Liver (tissue), 9 donors: ENCODE measurements around the gene PARM1. TPM values are rescaled to one million over a fixed set of nuclear protein-coding genes. Genes with fewer than 3 reads are reported as not detected.

ENCODE experiments used
- DNase-seq: peaks from one replicate; pipeline ENCODE4 v3.0.0-alpha.2; 2017; ENCODE audit warnings: low spot score
- H3K27ac ChIP-seq, 2 donors: one replicate each; pipeline ENCODE4 v1.7.0; 2013; ENCODE audit warnings: inconsistent platforms in 2 of 2, low read length in 2 of 2, control low read depth in 1 of 2, low read depth in 1 of 2, mild to moderate bottlenecking in 1 of 2
- H3K27me3 ChIP-seq, 4 donors: one replicate each; pipeline versions ENCODE4 v1.6.1 to v1.7.0; 2013; ENCODE audit warnings: low read length in 3 of 4, inconsistent platforms in 1 of 4, mild to moderate bottlenecking in 1 of 4, moderate library complexity in 1 of 4; ENCODE audit not compliant: control insufficient read depth in 4 of 4, insufficient read depth in 4 of 4
- H3K36me3 ChIP-seq, 4 donors: one replicate each; pipeline versions ENCODE4 v1.6.1 to v1.7.0; 2013; ENCODE audit warnings: low read length in 3 of 4, mild to moderate bottlenecking in 3 of 4, low read depth in 1 of 4, moderate library complexity in 1 of 4; ENCODE audit not compliant: control insufficient read depth in 4 of 4, insufficient read depth in 3 of 4
- H3K4me1 ChIP-seq, 4 donors: one replicate each; pipeline versions ENCODE4 v1.6.1 to v1.7.0; 2013; ENCODE audit warnings: low read length in 3 of 4, mild to moderate bottlenecking in 3 of 4, moderate library complexity in 1 of 4; ENCODE audit not compliant: control insufficient read depth in 4 of 4, insufficient read depth in 4 of 4
- H3K4me3 ChIP-seq, 3 donors: one replicate each; pipeline versions ENCODE4 v1.6.1 to v1.7.0; 2013; ENCODE audit warnings: low read length in 3 of 3, control low read depth in 1 of 3, low read depth in 1 of 3, mild to moderate bottlenecking in 1 of 3
- H3K9ac ChIP-seq, 2 donors: one replicate each; pipeline ENCODE4 v1.7.0; 2013; ENCODE audit warnings: low read length in 2 of 2, mild to moderate bottlenecking in 2 of 2, moderate library complexity in 2 of 2, control low read depth in 1 of 2, low read depth in 1 of 2
- H3K9me3 ChIP-seq, 4 donors: one replicate each; pipeline versions ENCODE4 v1.6.1 to v1.7.0; 2013; ENCODE audit warnings: low read length in 3 of 4; ENCODE audit not compliant: control insufficient read depth in 4 of 4
- ATF3 ChIP-seq: IDR thresholded peaks from 2 replicates; pipeline ENCODE4 v1.6.1; 2016; ENCODE audit warnings: antibody characterized with exemption
- CTCF ChIP-seq: fragments of 150-350 bp; IDR thresholded peaks from 2 replicates; pipeline ENCODE4 v1.5.1; 2017; ENCODE audit warnings: improper control_type of control experiment, low read depth, low read length; ENCODE audit not compliant: missing input control
- EGR1 ChIP-seq, 2 donors: IDR thresholded peaks; 2 replicates each; pipeline ENCODE4 v1.6.1; 2016 to 2018; ENCODE audit warnings: antibody characterized with exemption in 2 of 2, low read depth in 2 of 2
- FOXA1 ChIP-seq: IDR thresholded peaks from 2 replicates; pipeline ENCODE4 v1.6.1; 2016; ENCODE audit warnings: antibody characterized with exemption
- GABPA ChIP-seq, 2 donors: IDR thresholded peaks in 1 of 2; conservative IDR thresholded peaks in 1 of 2; 2 replicates each; pipeline ENCODE4 v1.6.1; 2016; ENCODE audit warnings: antibody characterized with exemption in 2 of 2, mild to moderate bottlenecking in 1 of 2, moderate library complexity in 1 of 2
- HNF4A ChIP-seq, 2 donors: conservative IDR thresholded peaks; 2 replicates each; pipeline ENCODE4 v1.6.1; 2016; ENCODE audit warnings: antibody characterized with exemption in 2 of 2, mild to moderate bottlenecking in 2 of 2
- HNF4G ChIP-seq: IDR thresholded peaks from 2 replicates; pipeline ENCODE4 v1.6.1; 2016; ENCODE audit warnings: antibody characterized with exemption
- MAX ChIP-seq: IDR thresholded peaks from 2 replicates; pipeline ENCODE4 v1.6.1; 2016; ENCODE audit warnings: antibody characterized with exemption
- NR2F2 ChIP-seq: IDR thresholded peaks from 2 replicates; pipeline ENCODE4 v1.6.1; 2016; ENCODE audit warnings: antibody characterized with exemption
- RAD21 ChIP-seq, 2 donors: IDR thresholded peaks; 2 replicates each; pipeline ENCODE4 v1.6.1; 2016; ENCODE audit warnings: antibody characterized with exemption in 2 of 2, mild to moderate bottlenecking in 2 of 2
- RXRA ChIP-seq, 2 donors: IDR thresholded peaks; 2 replicates each; pipeline ENCODE4 v1.6.1; 2017 to 2018; ENCODE audit warnings: antibody characterized with exemption in 2 of 2, mild to moderate bottlenecking in 1 of 2
- SP1 ChIP-seq: IDR thresholded peaks from 2 replicates; pipeline ENCODE4 v1.6.1; 2018; ENCODE audit warnings: antibody characterized with exemption, mild to moderate bottlenecking
- TAF1 ChIP-seq: conservative IDR thresholded peaks from 2 replicates; pipeline ENCODE4 v1.6.1; 2016; ENCODE audit warnings: antibody characterized with exemption, mild to moderate bottlenecking
- YY1 ChIP-seq: IDR thresholded peaks from 2 replicates; pipeline ENCODE4 v1.6.1; 2016; ENCODE audit warnings: antibody characterized with exemption, mild to moderate bottlenecking
- ZBTB33 ChIP-seq: IDR thresholded peaks from 2 replicates; pipeline ENCODE4 v1.6.1; 2016; ENCODE audit warnings: antibody characterized with exemption
- WGBS: extraction: QIAGEN DNeasy Blood & Tissue Kit; methylation state at CpG from one replicate; pipeline ENCODE4 v1.1.7; 2013; 5-methylcytosine and 5-hydroxymethylcytosine counted together
- polyA plus RNA-seq, 2 donors: library from polyadenylated mRNA; stranded (reverse) in 1 of 2; unstranded in 1 of 2; fragments of 200-250 nt in 1 of 2; fragments of >200 nt in 1 of 2; fragmentation: Nextera tagmentation in 1 of 2; extraction: Ambion mirVana in 1 of 2; gene quantifications; one replicate each; pipeline versions ENCODE4 v1.2.1 to v1.2.3, GENCODE V29; 2013 to 2015
- total RNA-seq, 2 donors: library from RNA; depleted of rRNA; stranded (reverse); fragments of >200 nt; gene quantifications; one replicate each; pipeline ENCODE4 v1.2.3, GENCODE V29; 2014
- donor health status: healthy.
- donor health status: healthy.
- donor health status: healthy.
- donor health status: healthy.
- donor health status: healthy.

PARM1 gene
- total and polyA plus RNA-seq, 4 donors: 0.42 to 2.2 (median 0.74) TPM

- Histone ChIP-seq H3K27me3 (no peaks in the 10 kb centered on the region), H3K9ac (no peak overlapping the region), H3K36me3 (no peaks in the 10 kb centered on the region), H3K4me1 (no peaks in the 10 kb centered on the region), H3K27ac (no peak overlapping the region), H3K4me3 (no peak overlapping the region), H3K9me3 (peaks cover 0 to 3% (median 1%) of the 10 kb centered on the region in 4 donors)
- WGBS: 86% methylated on average over 4 of the region's 4 CpGs
- DNase-seq: no peak
- no peak for TF ChIP-seq HNF4A (conservative IDR thresholded peaks at IDR 0.05)
- TF ChIP-seq MAX: no peak
- TF ChIP-seq RAD21 (IDR thresholded peaks at IDR 0.05): no peak
- TF ChIP-seq ZBTB33: no peak
- TF ChIP-seq NR2F2: no peak
- no peak for TF ChIP-seq YY1
- no peak for TF ChIP-seq HNF4G
- TF ChIP-seq CTCF: no peak
- TF ChIP-seq RXRA (IDR thresholded peaks at IDR 0.05): no peak
- no peak for TF ChIP-seq EGR1 (IDR thresholded peaks at IDR 0.05; ENCODE audit: low read depth in 2 of 2)
- no peak for TF ChIP-seq TAF1
- TF ChIP-seq ATF3: no peak
- TF ChIP-seq GABPA (IDR thresholded peaks at IDR 0.05 in 1 of 2, conservative IDR thresholded peaks at IDR 0.05 in 1 of 2): no peak
- no peak for TF ChIP-seq SP1
- no peak for TF ChIP-seq FOXA1
Observed at GRCh38 chr4:74886484-74886883, 46.4 kb upstream of the PARM1 start.

- H3K9me3 ChIP-seq: peaks cover 0 to 3% (median 1%) of the 10 kb centered on the region in 4 donors
- WGBS: 72% methylated on average over 5 of the region's 5 CpGs
- H3K4me1 ChIP-seq: peaks cover 0 to 7% (median 0%) of the 10 kb centered on the region in 4 donors
- no peaks in the 10 kb centered on the region for H3K36me3 ChIP-seq
- H3K4me3 ChIP-seq: no peak overlapping the region
- H3K27me3 ChIP-seq: peaks cover 0 to 6% (median 0%) of the 10 kb centered on the region in 4 donors
- no peak for DNase-seq
- no peak for TF ChIP-seq ATF3
- no peak for TF ChIP-seq EGR1 (IDR thresholded peaks at IDR 0.05; ENCODE audit: low read depth in 2 of 2)
- no peak overlapping the region for H3K27ac ChIP-seq
- H3K9ac ChIP-seq: no peak overlapping the region
Observed at GRCh38 chr4:74890341-74890740, 42.6 kb upstream of the PARM1 start.
